ENCODE results near the gene ADARB1. TPM values are rescaled to one million over a fixed set of nuclear protein-coding genes. Genes with fewer than 3 reads are reported as not detected.

The ADARB1 gene
- total and polyA plus RNA-seq, 2 donors (not counting 1 experiment from before 2014, with no cell fraction given) = 17.1 to 33.3 TPM

GRCh38 chr21:45064091-45064490 lies 10.3 kb upstream of the ADARB1 start:
- CTCF ChIA-PET = interaction anchor here (1.1 to 2.0 kb wide), 2 partner anchors 74 to 114 kb away, joined by 3 to 6 read pairs; no protein-coding TSS in a partner anchor
- Mint-ChIP-seq H3K27me3 (no peaks in the 10 kb centered on the region), H3K9me3 (ENCODE audit: insufficient read depth) (no peaks in the 10 kb centered on the region), H3K4me1 (no peaks in the 10 kb centered on the region), H3K4me3 (no peak overlapping the region), H3K27ac (no peak overlapping the region)
- TF ChIP-seq EZH2 (IDR thresholded peaks at IDR 0.05; ENCODE audit: borderline replicate concordance, insufficient read depth, low read depth, low read length, poor library complexity, severe bottlenecking) (no peak), CTCF (IDR thresholded peaks at IDR 0.05) (no peak)
- no peak overlapping the region for H3K4me3 ChIP-seq (ENCODE audit: control extremely low read depth in 1 of 5, extremely low read depth in 1 of 5, insufficient read depth in 1 of 5, low read depth in 2 of 5, low read length in 4 of 5)
- H3K36me3 ChIP-seq (replicated peaks in 1 of 2; ENCODE audit: control extremely low read depth in 1 of 2, control insufficient read depth in 1 of 2, extremely low read depth in 1 of 2, insufficient read depth in 2 of 2, low read length in 1 of 2) = no peaks in the 10 kb centered on the region
- H3K4me1 ChIP-seq (ENCODE audit: control insufficient read depth in 2 of 2, insufficient read depth in 2 of 2, low read length in 2 of 2) = no peaks in the 10 kb centered on the region
- no peaks in the 10 kb centered on the region for H4K20me1 ChIP-seq (ENCODE audit: control insufficient read depth, insufficient read depth, low read length, poor library complexity, severe bottlenecking)
- no peak overlapping the region for H3K27ac ChIP-seq (ENCODE audit: low read length in 2 of 2)
- intact Hi-C loops (cut with micrococcal nuclease) = no loop called here
- no peak for ATAC-seq (ENCODE audit: low read depth)
- POLR2A ChIA-PET = no interaction called here
- H2AFZ ChIP-seq (ENCODE audit: insufficient read depth, low read depth, low read length, poor library complexity, severe bottlenecking) = no peak overlapping the region
- no peaks in the 10 kb centered on the region for H3K79me2 ChIP-seq (ENCODE audit: control insufficient read depth, insufficient read depth, low read length)
- H3K27me3 ChIP-seq (replicated peaks in 1 of 4; ENCODE audit: control extremely low read depth in 1 of 4, control insufficient read depth in 3 of 4, insufficient read depth in 4 of 4, low read length in 3 of 4) = no peaks in the 10 kb centered on the region
- peaks cover 0 to 4% (median 0%) of the 10 kb centered on the region in 3 donors for H3K9me3 ChIP-seq (ENCODE audit: control extremely low read depth in 1 of 3, control insufficient read depth in 2 of 3, insufficient read depth in 1 of 3, low read length in 2 of 3)
- no peak for DNase-seq
- 70% methylated on average over 2 of the region's 8 CpGs for WGBS (ENCODE audit: insufficient coverage)
- no peak overlapping the region for H3K4me2 ChIP-seq (replicated peaks; ENCODE audit: low read depth, low read length, poor library complexity, severe bottlenecking)
- no peak overlapping the region for H3K9ac ChIP-seq (ENCODE audit: low read length)

- H3K4me1 Mint-ChIP-seq = no peaks in the 10 kb centered on the region
- no peak for TF ChIP-seq CTCF (IDR thresholded peaks at IDR 0.05)
- TF ChIP-seq EZH2 (IDR thresholded peaks at IDR 0.05; ENCODE audit: borderline replicate concordance, insufficient read depth, low read depth, low read length, poor library complexity, severe bottlenecking) = no peak
- no peak overlapping the region for H3K4me2 ChIP-seq (replicated peaks; ENCODE audit: low read depth, low read length, poor library complexity, severe bottlenecking)
- no peak overlapping the region for H2AFZ ChIP-seq (ENCODE audit: insufficient read depth, low read depth, low read length, poor library complexity, severe bottlenecking)
- H3K4me3 ChIP-seq (ENCODE audit: control extremely low read depth in 1 of 5, extremely low read depth in 1 of 5, insufficient read depth in 1 of 5, low read depth in 2 of 5, low read length in 4 of 5) = no peak overlapping the region
- H3K27me3 Mint-ChIP-seq = no peaks in the 10 kb centered on the region
- H3K9me3 Mint-ChIP-seq (ENCODE audit: insufficient read depth) = no peaks in the 10 kb centered on the region
- DNase-seq (no peak), ATAC-seq (ENCODE audit: low read depth) (no peak)
- no peak overlapping the region for H3K27ac Mint-ChIP-seq
- no peaks in the 10 kb centered on the region for H3K27me3 ChIP-seq (replicated peaks in 1 of 4; ENCODE audit: control extremely low read depth in 1 of 4, control insufficient read depth in 3 of 4, insufficient read depth in 4 of 4, low read length in 3 of 4)
- H3K4me1 ChIP-seq (ENCODE audit: control insufficient read depth in 2 of 2, insufficient read depth in 2 of 2, low read length in 2 of 2) = no peaks in the 10 kb centered on the region
- no peak overlapping the region for H3K27ac ChIP-seq (ENCODE audit: low read length in 2 of 2)
- POLR2A ChIA-PET = no interaction called here
- CTCF ChIA-PET = interaction anchor here (1.0 to 2.0 kb wide), 2 partner anchors 73 to 189 kb away, joined by 3 to 6 read pairs; no protein-coding TSS in a partner anchor
- H3K36me3 ChIP-seq (replicated peaks in 1 of 2; ENCODE audit: control extremely low read depth in 1 of 2, control insufficient read depth in 1 of 2, extremely low read depth in 1 of 2, insufficient read depth in 2 of 2, low read length in 1 of 2) = no peaks in the 10 kb centered on the region
- H3K79me2 ChIP-seq (ENCODE audit: control insufficient read depth, insufficient read depth, low read length) = no peaks in the 10 kb centered on the region
- intact Hi-C loops (cut with micrococcal nuclease) = no loop called here
- H3K4me3 Mint-ChIP-seq = no peak overlapping the region
- H3K9me3 ChIP-seq (ENCODE audit: control extremely low read depth in 1 of 3, control insufficient read depth in 2 of 3, insufficient read depth in 1 of 3, low read length in 2 of 3) = peaks cover 0 to 4% (median 0%) of the 10 kb centered on the region in 3 donors
- no peaks in the 10 kb centered on the region for H4K20me1 ChIP-seq (ENCODE audit: control insufficient read depth, insufficient read depth, low read length, poor library complexity, severe bottlenecking)
- WGBS (ENCODE audit: insufficient coverage) = 89% methylated on average over 14 of the region's 19 CpGs
- no peak overlapping the region for H3K9ac ChIP-seq (ENCODE audit: low read length)
These were observed 9.6 kb upstream of the ADARB1 start for GRCh38 chr21:45064618-45065399.

Measured in B cell (primary cell).